IMR-90 (cell line): ENCODE results near the gene STRA6. TPM values are rescaled to one million over a fixed set of nuclear protein-coding genes. Genes with fewer than 3 reads are reported as not detected.

Experiments
- ATAC-seq: fragments of 200-7000 bp; cut with Tn5 transposase; 2 replicates; pipeline ENCODE4 v1.9.1; 2020; ENCODE audit warnings: low read depth, mild to moderate bottlenecking, moderate library complexity
- BruUV-seq: library from RNA; stranded (reverse); fragments of 400-500 nt; replicated peaks from 2 replicates; lab custom pipeline; 2021; lab: Mats Ljungman, UMichigan
- CTCF ChIA-PET: fragments of 300-600 bp; formaldehyde crosslinking; extraction: SDS; loops from one replicate; lab custom pipeline; 2021; ENCODE audit warnings: antibody characterized with exemption; lab: Yijun Ruan, JAX
- POLR2A ChIA-PET: fragments of 300-600 bp; sonication (Branson Sonifier 250); formaldehyde crosslinking; loops from one replicate; lab custom pipeline; 2022; ENCODE audit warnings: antibody characterized with exemption; ENCODE audit not compliant: unreplicated experiment; lab: Charles Lee
- DNase-seq: peaks from one replicate; pipeline ENCODE4 v3.0.0; 2013
- H2AFZ ChIP-seq: replicated peaks from 2 replicates; pipeline ENCODE3; 2013; ENCODE audit warnings: low read length, mild to moderate bottlenecking; ENCODE audit not compliant: poor library complexity
- H2AK5ac ChIP-seq: 2 replicates; pipeline ENCODE4 v1.6.1; 2013; ENCODE audit warnings: low read depth, low read length, inconsistent platforms
- H2AK9ac ChIP-seq: replicated peaks from 2 replicates; pipeline ENCODE3; 2013; ENCODE audit warnings: mild to moderate bottlenecking, low read depth, low read length, moderate library complexity; ENCODE audit not compliant: poor library complexity
- H2BK120ac ChIP-seq: 2 replicates; pipeline ENCODE4 v1.6.1; 2013; ENCODE audit warnings: low read depth, low read length, inconsistent platforms
- H2BK15ac ChIP-seq: 3 replicates; pipeline ENCODE4 v1.6.1; 2013; ENCODE audit warnings: low read depth, low read length, inconsistent platforms
- H2BK20ac ChIP-seq: 2 replicates; pipeline ENCODE4 v1.6.1; 2013; ENCODE audit warnings: low read depth, mild to moderate bottlenecking, inconsistent platforms, low read length, moderate library complexity
- H2BK5ac ChIP-seq: 2 replicates; pipeline ENCODE4 v1.6.1; 2013; ENCODE audit warnings: mild to moderate bottlenecking, low read depth, low read length, inconsistent platforms; ENCODE audit not compliant: poor library complexity, severe bottlenecking
- H3K14ac ChIP-seq: replicated peaks from 2 replicates; pipeline ENCODE4 v1.6.1; 2013; ENCODE audit warnings: low read depth, low read length, inconsistent platforms
- H3K18ac ChIP-seq: 2 replicates; pipeline ENCODE4 v1.6.1; 2013; ENCODE audit warnings: low read depth, low read length, control low read depth
- H3K23ac ChIP-seq: 2 replicates; pipeline ENCODE4 v1.6.1; 2013; ENCODE audit warnings: low read depth, low read length, inconsistent platforms
- H3K27ac ChIP-seq: 2 replicates; pipeline ENCODE4 v1.5.1; 2013; ENCODE audit warnings: mild to moderate bottlenecking, control low read depth, low read length; ENCODE audit not compliant: insufficient read depth
- H3K27me3 ChIP-seq: 2 replicates; pipeline ENCODE4 v1.6.1; 2013; ENCODE audit warnings: low read length; ENCODE audit not compliant: control insufficient read depth, insufficient read depth
- H3K36me3 ChIP-seq: 2 replicates; pipeline ENCODE4 v1.6.1; 2013; ENCODE audit warnings: low read length, mixed read lengths; ENCODE audit not compliant: control insufficient read depth, insufficient read depth
- H3K4ac ChIP-seq: 2 replicates; pipeline ENCODE4 v1.6.1; 2013; ENCODE audit warnings: low read depth, low read length, inconsistent platforms
- H3K4me1 ChIP-seq: 2 replicates; pipeline ENCODE4 v1.6.1; 2013; ENCODE audit warnings: low read length, mixed read lengths; ENCODE audit not compliant: control insufficient read depth, insufficient read depth
- H3K4me2 ChIP-seq: 2 replicates; pipeline ENCODE4 v1.6.1; 2013; ENCODE audit warnings: low read depth, mild to moderate bottlenecking, control low read depth, low read length, moderate library complexity
- H3K4me3 ChIP-seq: 2 replicates; pipeline ENCODE4 v1.5.1; 2013; ENCODE audit warnings: low read depth, mild to moderate bottlenecking, control low read depth, low read length, moderate library complexity; ENCODE audit not compliant: insufficient read depth
- H3K56ac ChIP-seq: 2 replicates; pipeline ENCODE4 v1.6.1; 2013; ENCODE audit warnings: low read length, inconsistent platforms; ENCODE audit not compliant: insufficient read depth; ENCODE audit errors: extremely low read depth
- H3K79me1 ChIP-seq, 2 experiments: 2 replicates each; pipeline ENCODE4 v1.6.1; 2013; ENCODE audit warnings: low read length in 2 of 2, inconsistent platforms in 1 of 2, low read depth in 1 of 2
- H3K9ac ChIP-seq: 2 replicates; pipeline ENCODE4 v1.6.1; 2013; ENCODE audit warnings: low read depth, low read length, control low read depth
- H3K9me1 ChIP-seq: 2 replicates; pipeline ENCODE4 v1.6.1; 2013; ENCODE audit warnings: low read length, inconsistent platforms; ENCODE audit not compliant: insufficient read depth
- H3K9me3 ChIP-seq: 2 replicates; pipeline ENCODE4 v1.6.1; 2013; ENCODE audit warnings: low read length; ENCODE audit not compliant: control insufficient read depth, insufficient read depth
- H4K20me1 ChIP-seq: 2 replicates; pipeline ENCODE4 v1.6.1; 2013; ENCODE audit warnings: low read length, inconsistent platforms; ENCODE audit not compliant: insufficient read depth
- H4K5ac ChIP-seq: 2 replicates; pipeline ENCODE4 v1.6.1; 2013; ENCODE audit warnings: mild to moderate bottlenecking, low read depth, low read length, control low read depth
- H4K8ac ChIP-seq, 2 experiments: 2 replicates each; pipeline ENCODE4 v1.6.1; 2013; ENCODE audit warnings: low read depth in 2 of 2, low read length in 2 of 2, control low read depth in 1 of 2, inconsistent platforms in 1 of 2
- H4K91ac ChIP-seq: 2 replicates; pipeline ENCODE4 v1.6.1; 2013; ENCODE audit warnings: low read depth, low read length, inconsistent platforms; ENCODE audit not compliant: insufficient read depth
- BHLHE40 ChIP-seq: fragments of 150-350 bp; IDR thresholded peaks from 2 replicates; pipeline ENCODE4 v1.6.1; 2016; ENCODE audit warnings: mild to moderate bottlenecking, low read depth, low read length
- CEBPB ChIP-seq: IDR thresholded peaks from 2 replicates; pipeline ENCODE4 v1.6.1; 2012; ENCODE audit warnings: low read depth, low read length, improper control_type of control experiment
- CHD1 ChIP-seq: IDR thresholded peaks from 2 replicates; pipeline ENCODE4 v1.6.1; 2012; ENCODE audit warnings: low read depth, low read length, improper control_type of control experiment
- FOS ChIP-seq: fragments of 150-350 bp; IDR thresholded peaks from 2 replicates; pipeline ENCODE4 v1.6.1; 2016; ENCODE audit warnings: low read depth, low read length
- MAFK ChIP-seq: IDR thresholded peaks from 2 replicates; pipeline ENCODE4 v1.6.1; 2012; ENCODE audit warnings: low read depth, low read length, improper control_type of control experiment
- MAZ ChIP-seq: IDR thresholded peaks from 2 replicates; pipeline ENCODE4 v1.6.1; 2012; ENCODE audit warnings: low read depth, mild to moderate bottlenecking, low read length, improper control_type of control experiment, moderate library complexity, borderline replicate concordance
- MXI1 ChIP-seq: IDR thresholded peaks from 2 replicates; pipeline ENCODE4 v1.6.1; 2012; ENCODE audit warnings: low read depth, mild to moderate bottlenecking, low read length, moderate library complexity, borderline replicate concordance
- POLR2A ChIP-seq: IDR thresholded peaks from 2 replicates; pipeline ENCODE4 v1.6.1; 2012; ENCODE audit warnings: mild to moderate bottlenecking, low read depth, low read length
- RAD21 ChIP-seq: IDR thresholded peaks from 2 replicates; pipeline ENCODE4 v1.6.1; 2012; ENCODE audit warnings: low read length, improper control_type of control experiment
- RCOR1 ChIP-seq: IDR thresholded peaks from 2 replicates; pipeline ENCODE4 v1.6.1; 2012; ENCODE audit warnings: mild to moderate bottlenecking, low read length, improper control_type of control experiment; ENCODE audit not compliant: insufficient replicate concordance
- RFX5 ChIP-seq: IDR thresholded peaks from 2 replicates; pipeline ENCODE4 v1.8.0; 2012; ENCODE audit warnings: low read depth, mild to moderate bottlenecking, low read length, moderate library complexity
- WGBS, 2 experiments: methylation state at CpG; one replicate each; pipeline versions ENCODE4 v1.1.5 to v1.1.7; 2013; ENCODE audit warnings: missing lambda C conversion rate in 2 of 2; ENCODE audit not compliant: insufficient read length in 1 of 2; ENCODE audit errors: extremely low coverage in 2 of 2; 5-methylcytosine and 5-hydroxymethylcytosine counted together
- dilution Hi-C: fragments of 300-500 bp; cut with HindIII; formaldehyde crosslinking; loops from one replicate; pipeline ENCODE4 v1.14.3; 2018; ENCODE audit warnings: low sequenced_read_pairs; ENCODE audit not compliant: unreplicated experiment
- in situ Hi-C: fragments of 300-500 bp; cut with MboI; formaldehyde crosslinking; loops from 3 replicates; pipeline ENCODE4 v1.14.3; 2019; ENCODE audit warnings: low sequenced_read_pairs, inconsistent platforms, mixed read lengths
- intact Hi-C: fragments of 100-400 bp; cut with micrococcal nuclease; formaldehyde crosslinking; loops from 2 replicates; pipeline ENCODE4 v1.10.0; 2022
- polyA plus RNA-seq, 3 experiments: library from polyadenylated mRNA; depleted of rRNA; stranded (reverse); fragments of >200 nt; gene quantifications; 2 replicates each; pipeline ENCODE4 v1.2.3, GENCODE V29; 2012; ENCODE audit warnings: low replicate concordance in 1 of 3
- total RNA-seq: library from RNA; depleted of rRNA; stranded (reverse); fragments of >200 nt; gene quantifications from 2 replicates; pipeline ENCODE4 v1.2.3, GENCODE V29; 2012
- TF ChIP-seq, protein P1 (sequence below): fragments of 150-350 bp; IDR thresholded peaks from 2 replicates; pipeline ENCODE4 v1.6.1; 2016; ENCODE audit warnings: low read depth, mild to moderate bottlenecking, low read length, moderate library complexity, borderline replicate concordance

The STRA6 gene
- total and polyA plus RNA-seq, 2 of the 4 experiments (the other 2 are of a cell fraction), result 0.17 TPM; not detected in 1

DNA sequence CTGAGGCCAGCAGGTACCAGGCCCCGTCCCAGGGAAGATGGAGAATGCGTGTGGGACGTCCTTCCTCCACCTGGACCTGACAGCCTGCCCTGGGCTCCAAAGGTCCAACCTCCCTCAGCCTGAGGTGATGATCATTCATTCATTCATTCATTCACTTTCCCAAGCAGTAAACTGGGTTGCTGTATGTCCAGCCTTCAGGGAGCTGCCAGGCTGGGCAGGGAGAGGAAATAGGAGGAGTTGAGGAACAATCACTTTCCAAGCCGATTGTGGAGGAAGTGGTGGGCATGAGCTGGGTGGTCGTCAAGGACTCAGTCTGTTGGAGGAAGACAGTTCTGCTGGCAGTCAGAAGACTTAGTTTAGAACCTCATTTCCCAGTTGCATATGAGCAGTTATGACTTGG, 23.3 kb upstream of the STRA6 start:
- BruUV-seq, result no TSS peak
- H3K4me1 ChIP-seq, result no peaks in the 10 kb centered on the region
- WGBS, 2 experiments, result no CpG with 5 or more reads among the region's 5 CpGs

More for the DNA sequence above, 23.3 kb upstream of the STRA6 start:
- Histone ChIP-seq H2AFZ (no peak overlapping the region), H2AK5ac (no peak overlapping the region), H3K27me3 (peaks cover 64% of the 10 kb centered on the region), H2BK120ac (no peak overlapping the region), H3K36me3 (no peaks in the 10 kb centered on the region), H3K9me3 (no peaks in the 10 kb centered on the region), H4K8ac (no peak overlapping the region), H3K9me1 (no peaks in the 10 kb centered on the region), H3K56ac (no peak overlapping the region), H2BK15ac (no peak overlapping the region), H4K91ac (no peak overlapping the region), H3K4ac (no peak overlapping the region), H2BK20ac (no peak overlapping the region), H2BK5ac (no peak overlapping the region), H4K5ac (no peak overlapping the region), H3K9ac (no peak overlapping the region), H3K14ac (no peak overlapping the region), H3K18ac (no peak overlapping the region), H3K79me1 (no peaks in the 10 kb centered on the region), H3K27ac (no peak overlapping the region), H2AK9ac (no peak overlapping the region), H3K23ac (no peak overlapping the region), H4K20me1 (0 out of 2 replicates have a peak, but pooled peaks cover 3% of the 10 kb centered on the region), H3K4me2 (no peak overlapping the region), H3K4me3 (no peak overlapping the region)
- in situ Hi-C loops, result no loop called here
- TF ChIP-seq CEBPB (no peak), RFX5 (no peak), BHLHE40 (no peak), FOS (no peak), RAD21 (no peak), RCOR1 (no peak), CHD1 (no peak), MAFK (no peak), MXI1 (no peak), MAZ (no peak), POLR2A (no peak)
- TF ChIP-seq, protein P1, sequence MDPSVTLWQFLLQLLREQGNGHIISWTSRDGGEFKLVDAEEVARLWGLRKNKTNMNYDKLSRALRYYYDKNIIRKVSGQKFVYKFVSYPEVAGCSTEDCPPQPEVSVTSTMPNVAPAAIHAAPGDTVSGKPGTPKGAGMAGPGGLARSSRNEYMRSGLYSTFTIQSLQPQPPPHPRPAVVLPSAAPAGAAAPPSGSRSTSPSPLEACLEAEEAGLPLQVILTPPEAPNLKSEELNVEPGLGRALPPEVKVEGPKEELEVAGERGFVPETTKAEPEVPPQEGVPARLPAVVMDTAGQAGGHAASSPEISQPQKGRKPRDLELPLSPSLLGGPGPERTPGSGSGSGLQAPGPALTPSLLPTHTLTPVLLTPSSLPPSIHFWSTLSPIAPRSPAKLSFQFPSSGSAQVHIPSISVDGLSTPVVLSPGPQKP, result no peak
- dilution Hi-C loops, result no loop called here
- POLR2A ChIA-PET, result no interaction called here
- no peak for ATAC-seq
- DNase-seq, result no peak
- CTCF ChIA-PET, result interaction anchor here (1.7 kb wide), 1 partner anchor 11 kb away, joined by 3 read pairs; no protein-coding TSS in a partner anchor
- intact Hi-C loops, result no loop called here
